ENCODE data around the gene MMP15. TPM values are rescaled to one million over a fixed set of nuclear protein-coding genes. Genes with fewer than 3 reads are reported as not detected.

The MMP15 gene
- total and polyA plus RNA-seq, 12 donors: 24.4 to 88.4 (median 58.1) TPM

- 51 to 66% methylated on average over 11 of the region's 11 CpGs for WGBS, 2 donors
- no peak for TF ChIP-seq CTCF (IDR thresholded peaks at IDR 0.05)
- H3K27ac ChIP-seq: peak overlapping the region in 8 of 10 donors; percentile 67 to 99 (median 94)
- H3K4me3 ChIP-seq: no peak overlapping the region
- DNase-seq: no peak
- ATAC-seq: no peak
- H3K27me3 ChIP-seq: peaks cover 0 to 29% (median 0%) of the 10 kb centered on the region in 7 donors
- H3K9me3 ChIP-seq: no peaks in the 10 kb centered on the region
- intact Hi-C loops (cut with DNase I): loop anchor here in 1 of 10 donors (5.0 kb wide), 1 partner anchor 52 kb away; no protein-coding TSS in a partner anchor
- H3K4me1 ChIP-seq: peaks cover 35 to 94% (median 86%) of the 10 kb centered on the region in 9 donors
- H3K36me3 ChIP-seq: peaks cover 0 to 6% (median 0%) of the 10 kb centered on the region in 9 donors
Measured at GRCh38 chr16:58030136-58030840, 4.7 kb downstream of the MMP15 start.

GRCh38 chr16:58031016-58031800, 5.7 kb downstream of the MMP15 start:
- TF ChIP-seq CTCF (IDR thresholded peaks at IDR 0.05): no peak
- peak overlapping the region in 1 of 10 donors; percentile 0 for H3K4me3 ChIP-seq
- intact Hi-C loops (cut with DNase I): loop anchor here in 1 of 10 donors (5.0 kb wide), 1 partner anchor 51 kb away; no protein-coding TSS in a partner anchor
- H3K27me3 ChIP-seq: peaks cover 0 to 20% (median 0%) of the 10 kb centered on the region in 7 donors
- no peak for DNase-seq
- WGBS, 2 donors: 29 to 36% methylated on average over 14 of the region's 14 CpGs
- H3K36me3 ChIP-seq: peaks cover 0 to 6% (median 0%) of the 10 kb centered on the region in 9 donors
- no peaks in the 10 kb centered on the region for H3K9me3 ChIP-seq
- peak overlapping the region in 8 of 10 donors; percentile 66 to 99 (median 94) for H3K27ac ChIP-seq
- peaks cover 38 to 100% (median 91%) of the 10 kb centered on the region in 9 donors for H3K4me1 ChIP-seq
- no peak for ATAC-seq

GRCh38 chr16:58032710-58033293, 7.2 kb downstream of the MMP15 start:
- Histone ChIP-seq H3K27me3 (peaks cover 0 to 4% (median 0%) of the 10 kb centered on the region in 7 donors), H3K27ac (peak overlapping the region in 9 of 10 donors; percentile 36 to 99 (median 93)), H3K9me3 (no peaks in the 10 kb centered on the region), H3K4me3 (peak overlapping the region in 1 of 10 donors; percentile 1), H3K4me1 (peaks cover 38 to 98% (median 87%) of the 10 kb centered on the region in 9 donors), H3K36me3 (peaks cover 0 to 11% (median 0%) of the 10 kb centered on the region in 9 donors)
- DNase-seq (peak; percentile 75 to 77), ATAC-seq (peak; percentile 57 to 89 (median 78))
- WGBS, 2 donors: 15 to 16% methylated on average over 15 of the region's 15 CpGs
- no peak for TF ChIP-seq CTCF (IDR thresholded peaks at IDR 0.05)
- intact Hi-C loops (cut with DNase I): loop anchor here in 1 of 10 donors (5.0 kb wide), 1 partner anchor 49 kb away; no protein-coding TSS in a partner anchor
